Astrocyte (in vitro differentiated cells and primary cell): ENCODE measurements around the gene CNTNAP5. TPM values are rescaled to one million over a fixed set of nuclear protein-coding genes. Genes with fewer than 3 reads are reported as not detected.

Experiments used
- DNase-seq: peaks from one replicate; pipeline ENCODE4 v3.0.0-alpha.2; 2010; ENCODE audit warnings: low read depth
- FAIRE-seq: peaks from 2 replicates; lab custom pipeline; 2011; peaks lifted over from hg19 to GRCh38; lab: Jason Lieb, UNC
- H2AFZ ChIP-seq: 2 replicates; pipeline ENCODE4 v1.6.0; 2012; ENCODE audit warnings: low read depth, low read length, inconsistent platforms
- H3K27ac ChIP-seq: 2 replicates; pipeline ENCODE4 v1.5.1; 2011; ENCODE audit warnings: low read depth, low read length, inconsistent platforms
- H3K27me3 ChIP-seq: 2 replicates; pipeline ENCODE4 v1.6.0; 2011; ENCODE audit warnings: low read length, inconsistent platforms; ENCODE audit not compliant: insufficient read depth
- H3K36me3 ChIP-seq: 2 replicates; pipeline ENCODE4 v1.5.1; 2011; ENCODE audit warnings: low read length, inconsistent platforms; ENCODE audit not compliant: insufficient read depth
- H3K4me1 ChIP-seq: 2 replicates; pipeline ENCODE4 v1.5.1; 2011; ENCODE audit warnings: low read length, inconsistent platforms; ENCODE audit not compliant: insufficient read depth
- H3K4me2 ChIP-seq: 2 replicates; pipeline ENCODE4 v1.6.0; 2012; ENCODE audit warnings: low read length, inconsistent platforms
- H3K4me3 ChIP-seq: 2 replicates; pipeline ENCODE4 v1.5.1; 2011; ENCODE audit warnings: low read depth, mild to moderate bottlenecking, low read length, inconsistent platforms; ENCODE audit not compliant: insufficient read depth
- H3K79me2 ChIP-seq: 2 replicates; pipeline ENCODE4 v1.6.0; 2012; ENCODE audit warnings: mild to moderate bottlenecking, low read length, inconsistent platforms; ENCODE audit not compliant: insufficient read depth
- H3K9ac ChIP-seq: 2 replicates; pipeline ENCODE4 v1.6.0; 2012; ENCODE audit warnings: mild to moderate bottlenecking, low read length, inconsistent platforms
- H3K9me3 ChIP-seq: 2 replicates; pipeline ENCODE4 v1.5.1; 2012; ENCODE audit warnings: low read depth, mild to moderate bottlenecking, low read length, inconsistent platforms; ENCODE audit not compliant: insufficient read depth
- H4K20me1 ChIP-seq: 2 replicates; pipeline ENCODE4 v1.6.0; 2012; ENCODE audit warnings: low read length, inconsistent platforms; ENCODE audit not compliant: insufficient read depth
- H3K27ac Mint-ChIP-seq: one replicate; pipeline ENCODE4 v1.8.0; 2021; ENCODE audit warnings: mild to moderate bottlenecking, mixed read lengths; ENCODE audit not compliant: unreplicated experiment
- H3K27me3 Mint-ChIP-seq: one replicate; pipeline ENCODE4 v1.8.0; 2021; ENCODE audit warnings: low read depth, mixed read lengths; ENCODE audit not compliant: unreplicated experiment
- H3K36me3 Mint-ChIP-seq: one replicate; pipeline ENCODE4 v1.8.0; 2021; ENCODE audit warnings: low read depth, mixed read lengths; ENCODE audit not compliant: unreplicated experiment
- H3K4me1 Mint-ChIP-seq: one replicate; pipeline ENCODE4 v1.8.0; 2021; ENCODE audit warnings: low read depth, mixed read lengths; ENCODE audit not compliant: unreplicated experiment
- H3K4me3 Mint-ChIP-seq: one replicate; pipeline ENCODE4 v1.8.0; 2021; ENCODE audit warnings: mild to moderate bottlenecking, moderate library complexity, mixed read lengths; ENCODE audit not compliant: unreplicated experiment
- H3K9me3 Mint-ChIP-seq: one replicate; pipeline ENCODE4 v1.8.0; 2021; ENCODE audit warnings: mild to moderate bottlenecking, mixed read lengths; ENCODE audit not compliant: unreplicated experiment
- CTCF ChIP-seq: IDR thresholded peaks from 2 replicates; pipeline ENCODE4 v1.5.1; 2011; ENCODE audit warnings: low read depth, mild to moderate bottlenecking, inconsistent platforms, low read length, moderate library complexity; ENCODE audit not compliant: insufficient read depth
- EZH2 ChIP-seq: IDR thresholded peaks from 2 replicates; pipeline ENCODE4 v1.6.1; 2012; ENCODE audit warnings: mild to moderate bottlenecking, low read length, inconsistent platforms; ENCODE audit not compliant: insufficient read depth
- total RNA-seq: library from RNA; stranded (reverse); gene quantifications from 2 replicates; pipeline ENCODE4 v1.2.1, GENCODE V29; 2021

CNTNAP5 gene
- total RNA-seq, 1 donor from 2014 or later = 0.30 TPM

GRCh38 chr2:124589971-124590370 is 564.9 kb downstream of the CNTNAP5 start:
- Histone ChIP-seq H3K27me3 (no peaks in the 10 kb centered on the region), H3K4me1 (no peaks in the 10 kb centered on the region), H2AFZ (no peak overlapping the region), H3K79me2 (no peaks in the 10 kb centered on the region), H3K36me3 (no peaks in the 10 kb centered on the region), H3K4me3 (no peak overlapping the region), H3K9ac (no peak overlapping the region), H4K20me1 (no peaks in the 10 kb centered on the region), H3K27ac (no peak overlapping the region), H3K9me3 (peaks cover 7% of the 10 kb centered on the region), H3K4me2 (no peak overlapping the region)
- DNase-seq (no peak), FAIRE-seq (no peak)
- Mint-ChIP-seq H3K27ac (no peak overlapping the region), H3K4me3 (no peak overlapping the region), H3K27me3 (no peaks in the 10 kb centered on the region), H3K36me3 (no peaks in the 10 kb centered on the region), H3K9me3 (no peaks in the 10 kb centered on the region), H3K4me1 (peaks cover 1% of the 10 kb centered on the region)
- no peak for TF ChIP-seq EZH2

- FAIRE-seq (no peak), DNase-seq (no peak)
- Histone ChIP-seq H2AFZ (no peak overlapping the region), H3K4me2 (no peak overlapping the region), H3K27me3 (no peaks in the 10 kb centered on the region), H3K4me1 (no peaks in the 10 kb centered on the region), H4K20me1 (no peaks in the 10 kb centered on the region), H3K9ac (no peak overlapping the region), H3K27ac (no peak overlapping the region), H3K79me2 (no peaks in the 10 kb centered on the region), H3K9me3 (peaks cover 3% of the 10 kb centered on the region), H3K36me3 (no peaks in the 10 kb centered on the region), H3K4me3 (no peak overlapping the region)
- Mint-ChIP-seq H3K27ac (no peak overlapping the region), H3K27me3 (no peaks in the 10 kb centered on the region), H3K4me3 (no peak overlapping the region), H3K9me3 (no peaks in the 10 kb centered on the region), H3K4me1 (no peaks in the 10 kb centered on the region), H3K36me3 (no peaks in the 10 kb centered on the region)
- TF ChIP-seq EZH2 (no peak), CTCF (no peak)
Observed at GRCh38 chr2:124602759-124603158, 577.7 kb downstream of the CNTNAP5 start.

GRCh38 chr2:124604940-124605339 is 579.9 kb downstream of the CNTNAP5 start:
- TF ChIP-seq CTCF = no peak
- TF ChIP-seq EZH2 = no peak
- Histone ChIP-seq H4K20me1 (no peaks in the 10 kb centered on the region), H3K27ac (no peak overlapping the region), H3K27me3 (no peaks in the 10 kb centered on the region), H3K9ac (no peak overlapping the region), H2AFZ (no peak overlapping the region), H3K79me2 (no peaks in the 10 kb centered on the region), H3K36me3 (no peaks in the 10 kb centered on the region), H3K4me3 (no peak overlapping the region), H3K9me3 (peaks cover 3% of the 10 kb centered on the region), H3K4me1 (no peaks in the 10 kb centered on the region), H3K4me2 (no peak overlapping the region)
- H3K9me3 Mint-ChIP-seq = no peaks in the 10 kb centered on the region
- no peak overlapping the region for H3K4me3 Mint-ChIP-seq
- FAIRE-seq (no peak), DNase-seq (no peak)
- H3K27me3 Mint-ChIP-seq = no peaks in the 10 kb centered on the region
- peaks cover 2% of the 10 kb centered on the region for H3K4me1 Mint-ChIP-seq
- no peak overlapping the region for H3K27ac Mint-ChIP-seq
- no peaks in the 10 kb centered on the region for H3K36me3 Mint-ChIP-seq
